MM.1S (cell line): ENCODE measurements around the gene KCTD5.

Source experiments
- CTCF ChIP-seq: fragments of 300-600 bp; sonication (generic); IDR thresholded peaks from 2 replicates; pipeline ENCODE4 v1.5.1; 2016; ENCODE audit warnings: antibody characterized with exemption, low read length, mixed read lengths
- EZH2 ChIP-seq: fragments of 300-600 bp; sonication (generic); optimal IDR thresholded peaks from 2 replicates; pipeline ENCODE3; 2017; ENCODE audit warnings: low read depth, mild to moderate bottlenecking, antibody characterized with exemption, low read length, mixed read lengths
- EZH2phosphoT487 ChIP-seq: fragments of 300-600 bp; sonication (generic); IDR thresholded peaks from 2 replicates; pipeline ENCODE4 v1.6.1; 2018; ENCODE audit warnings: antibody characterized with exemption, low read length

GRCh38 chr16:2706611-2707311 lies 24.4 kb downstream of the KCTD5 start:
- TF ChIP-seq CTCF (no peak), EZH2phosphoT487 (no peak), EZH2 (no peak)
